ENCODE data around the gene IGFBP7.

IGFBP7 gene

GRCh38 chr4:57037982-57038604 is 72.1 kb downstream of the IGFBP7 start:
- peak; percentile 44 for DNase-seq

- DNase-seq, result no peak
Measured at GRCh38 chr4:57034520-57034919, 75.7 kb downstream of the IGFBP7 start.

DNA sequence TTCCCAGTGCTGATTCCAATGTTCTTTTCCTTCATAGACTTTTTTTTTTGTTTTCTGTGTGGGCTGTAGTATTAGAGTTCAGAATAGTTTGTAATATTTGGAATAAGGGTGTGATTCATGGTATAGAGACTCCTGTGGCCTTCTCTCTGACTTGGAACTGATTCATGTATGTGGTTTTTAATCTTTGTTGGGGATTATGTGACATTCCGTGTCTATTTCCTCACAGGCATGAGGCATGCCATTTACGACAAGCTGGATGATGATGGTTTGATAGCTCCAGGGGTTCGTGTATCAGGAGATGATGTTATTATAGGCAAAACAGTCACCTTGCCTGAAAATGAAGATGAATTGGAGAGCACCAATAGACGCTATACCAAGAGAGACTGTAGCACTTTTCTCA is 87.1 kb downstream of the IGFBP7 start:
- DNase-seq, result no peak

- DNase-seq, result no peak
Measured at GRCh38 chr4:57020467-57021101, 89.6 kb downstream of the IGFBP7 start.

- DNase-seq, result no peak
Measured at GRCh38 chr4:57018980-57019379, 91.2 kb downstream of the IGFBP7 start.

- no peak for DNase-seq
Measured at GRCh38 chr4:57013543-57014120, 96.6 kb downstream of the IGFBP7 start.

DNA sequence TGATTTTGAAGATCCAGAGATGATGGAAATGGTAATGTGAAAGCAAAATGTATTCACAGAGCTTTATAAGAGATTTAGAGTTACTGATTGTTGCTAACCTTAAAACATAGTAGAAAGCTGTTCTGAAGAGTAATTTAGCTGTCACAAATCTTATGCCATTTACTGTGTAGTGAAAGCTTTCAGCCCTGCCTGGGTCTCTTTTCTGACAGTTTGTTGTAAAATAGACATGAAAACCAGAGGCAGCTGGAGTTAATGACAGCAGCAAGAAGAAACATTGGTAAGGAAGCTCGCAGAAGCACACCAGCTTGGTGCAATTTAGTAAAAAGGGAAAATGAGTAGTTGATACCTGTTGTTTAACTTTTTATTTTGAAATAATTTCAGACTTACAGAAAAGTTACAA is 110.4 kb downstream of the IGFBP7 start:
- no peak for DNase-seq

GRCh38 chr4:56995525-56995924 is 114.7 kb downstream of the IGFBP7 start:
- peak; percentile 67 for DNase-seq

DNA sequence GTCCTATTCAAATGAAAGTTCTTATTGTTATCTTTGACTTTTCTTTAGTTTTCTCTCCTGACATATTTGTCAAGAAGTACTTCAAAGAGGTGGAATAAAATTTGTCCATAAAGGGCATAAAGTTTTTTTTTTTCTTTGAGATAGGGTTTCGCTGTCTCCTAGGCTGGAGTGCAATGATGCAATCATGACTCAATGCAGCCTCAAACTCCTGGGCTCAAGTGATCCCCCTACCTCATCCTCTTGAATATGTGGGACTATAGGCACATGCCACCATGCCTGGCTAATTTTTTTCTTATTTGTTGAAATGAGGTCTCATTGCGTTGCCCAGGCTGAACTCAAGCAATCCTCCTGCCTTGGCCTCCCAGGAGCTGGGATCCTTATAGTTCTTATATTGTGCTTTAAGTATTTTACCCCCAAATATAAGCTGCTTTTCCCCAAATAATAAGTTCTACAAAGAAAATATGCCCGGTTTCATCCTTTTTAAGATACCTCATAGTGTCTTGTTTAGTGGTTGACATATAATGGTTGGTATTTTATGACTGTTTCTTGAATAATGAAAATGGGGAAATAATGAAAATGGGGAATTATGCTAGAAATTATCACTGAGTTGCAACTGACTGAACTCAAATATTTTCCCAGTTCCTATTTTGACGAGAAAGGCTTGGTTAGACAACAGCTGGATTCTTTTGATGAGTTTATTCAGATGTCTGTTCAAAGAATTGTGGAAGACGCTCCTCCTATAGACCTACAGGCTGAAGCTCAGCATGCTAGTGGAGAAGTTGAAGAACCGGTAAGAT is 119.9 kb downstream of the IGFBP7 start:
- DNase-seq, result no peak

- DNase-seq, result no peak
Measured at GRCh38 chr4:56986952-56987351, 123.2 kb downstream of the IGFBP7 start.

GRCh38 chr4:56986192-56986591 is 124.0 kb downstream of the IGFBP7 start:
- no peak for DNase-seq

- no peak for DNase-seq
Measured at GRCh38 chr4:56981795-56982201, 128.4 kb downstream of the IGFBP7 start.
